ENCODE results near the gene MAGI3. TPM values are rescaled to one million over a fixed set of nuclear protein-coding genes. Genes with fewer than 3 reads are reported as not detected.
"Not testable (repeated sequence)": the region's sequence is repeated elsewhere in the genome, so short reads cannot be mapped to it uniquely, and the experiment has no call there.

MAGI3 gene
- total RNA-seq, 6 experiments from 2014 or later: 8.5 to 14.5 (median 12.3) TPM

DNA sequence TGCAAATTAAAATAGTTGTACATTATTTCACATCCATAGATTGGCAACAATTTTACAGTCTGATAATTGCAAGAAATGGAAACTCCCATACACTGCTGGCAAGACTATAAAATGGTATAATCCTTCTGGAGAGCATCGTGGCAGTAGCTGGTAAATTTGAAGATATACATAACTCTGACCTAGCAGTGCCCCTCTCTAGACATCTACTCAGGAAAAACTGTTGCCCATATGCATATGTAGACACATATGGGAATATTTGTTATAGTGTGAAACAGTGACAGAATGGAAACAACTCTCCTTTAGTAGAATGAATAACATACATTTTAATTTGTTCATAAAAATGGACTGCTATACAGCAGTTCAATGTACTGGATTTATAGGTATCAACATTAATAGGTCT is 191.8 kb downstream of the MAGI3 start:
- no peak overlapping the region for H3K27ac ChIP-seq
- 91% methylated on average over 1 of the region's 1 CpG for WGBS (ENCODE audit: insufficient coverage, low coverage, low lambda C conversion rate, missing lambda C conversion rate)
- TF ChIP-seq, protein P1, sequence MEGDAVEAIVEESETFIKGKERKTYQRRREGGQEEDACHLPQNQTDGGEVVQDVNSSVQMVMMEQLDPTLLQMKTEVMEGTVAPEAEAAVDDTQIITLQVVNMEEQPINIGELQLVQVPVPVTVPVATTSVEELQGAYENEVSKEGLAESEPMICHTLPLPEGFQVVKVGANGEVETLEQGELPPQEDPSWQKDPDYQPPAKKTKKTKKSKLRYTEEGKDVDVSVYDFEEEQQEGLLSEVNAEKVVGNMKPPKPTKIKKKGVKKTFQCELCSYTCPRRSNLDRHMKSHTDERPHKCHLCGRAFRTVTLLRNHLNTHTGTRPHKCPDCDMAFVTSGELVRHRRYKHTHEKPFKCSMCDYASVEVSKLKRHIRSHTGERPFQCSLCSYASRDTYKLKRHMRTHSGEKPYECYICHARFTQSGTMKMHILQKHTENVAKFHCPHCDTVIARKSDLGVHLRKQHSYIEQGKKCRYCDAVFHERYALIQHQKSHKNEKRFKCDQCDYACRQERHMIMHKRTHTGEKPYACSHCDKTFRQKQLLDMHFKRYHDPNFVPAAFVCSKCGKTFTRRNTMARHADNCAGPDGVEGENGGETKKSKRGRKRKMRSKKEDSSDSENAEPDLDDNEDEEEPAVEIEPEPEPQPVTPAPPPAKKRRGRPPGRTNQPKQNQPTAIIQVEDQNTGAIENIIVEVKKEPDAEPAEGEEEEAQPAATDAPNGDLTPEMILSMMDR (IDR thresholded peaks at IDR 0.05): no peak
- TF ChIP-seq POLR2A (IDR thresholded peaks at IDR 0.05): no peak
- DNase-seq (no peak), ATAC-seq (no peak)
- intact Hi-C loops (cut with DNase I): no loop called here
- no peaks in the 10 kb centered on the region for H3K4me1 ChIP-seq
- H3K36me3 ChIP-seq: no peaks in the 10 kb centered on the region
- no peaks in the 10 kb centered on the region for H3K9me3 ChIP-seq
- H3K4me3 ChIP-seq: no peak overlapping the region
- H3K27me3 ChIP-seq: no peaks in the 10 kb centered on the region

DNA sequence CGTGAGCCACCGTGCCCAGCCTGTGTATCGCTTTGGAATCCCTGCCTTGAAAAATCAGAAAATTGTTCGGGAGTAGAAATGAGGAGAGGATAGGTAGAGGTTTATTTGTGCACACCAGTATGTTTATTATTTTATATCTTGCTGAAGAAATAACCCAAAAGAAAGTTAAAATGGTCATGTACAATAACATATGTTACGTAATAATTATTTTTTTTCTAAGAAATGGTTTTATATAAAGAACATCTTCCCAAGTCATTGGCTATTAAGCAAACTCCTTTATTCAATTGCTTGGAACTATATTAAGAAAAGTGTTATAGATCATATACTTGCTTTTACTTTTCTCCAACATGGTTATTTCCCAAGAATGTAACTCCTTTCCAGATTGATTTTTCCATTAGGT is 197.2 kb downstream of the MAGI3 start:
- Histone ChIP-seq H3K36me3 (no peaks in the 10 kb centered on the region), H3K27ac (no peak overlapping the region), H3K4me3 (no peak overlapping the region), H3K27me3 (no peaks in the 10 kb centered on the region), H3K4me1 (no peaks in the 10 kb centered on the region), H3K9me3 (no peaks in the 10 kb centered on the region)
- no peak for TF ChIP-seq POLR2A (IDR thresholded peaks at IDR 0.05)
- TF ChIP-seq, protein P1 (IDR thresholded peaks at IDR 0.05): no peak
- 78% methylated on average over 5 of the region's 5 CpGs for WGBS (ENCODE audit: insufficient coverage, low coverage, low lambda C conversion rate, missing lambda C conversion rate)
- intact Hi-C loops (cut with DNase I): no loop called here
- no peak for DNase-seq
- no peak for ATAC-seq

DNA sequence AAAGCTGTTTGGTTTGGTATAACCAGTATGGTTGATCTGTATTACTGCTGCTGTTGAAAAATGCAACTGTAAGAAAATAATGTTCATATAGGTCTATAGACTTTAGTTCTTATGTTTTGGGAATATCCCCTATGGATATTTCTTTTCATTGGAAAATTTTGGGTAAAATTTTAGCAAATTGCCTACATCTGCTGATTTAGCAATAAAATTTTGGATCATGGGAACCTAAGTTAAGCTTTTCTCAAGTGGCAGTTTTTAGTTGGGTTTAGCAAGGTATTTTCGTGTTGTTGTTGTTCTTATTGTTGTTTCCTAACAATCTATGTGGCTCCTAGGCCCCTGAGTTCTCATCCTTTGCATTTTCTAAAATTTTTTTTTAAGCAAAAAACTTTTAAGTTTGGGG is 201.9 kb downstream of the MAGI3 start:
- intact Hi-C loops (cut with DNase I): no loop called here
- H3K27ac ChIP-seq: no peak overlapping the region

DNA sequence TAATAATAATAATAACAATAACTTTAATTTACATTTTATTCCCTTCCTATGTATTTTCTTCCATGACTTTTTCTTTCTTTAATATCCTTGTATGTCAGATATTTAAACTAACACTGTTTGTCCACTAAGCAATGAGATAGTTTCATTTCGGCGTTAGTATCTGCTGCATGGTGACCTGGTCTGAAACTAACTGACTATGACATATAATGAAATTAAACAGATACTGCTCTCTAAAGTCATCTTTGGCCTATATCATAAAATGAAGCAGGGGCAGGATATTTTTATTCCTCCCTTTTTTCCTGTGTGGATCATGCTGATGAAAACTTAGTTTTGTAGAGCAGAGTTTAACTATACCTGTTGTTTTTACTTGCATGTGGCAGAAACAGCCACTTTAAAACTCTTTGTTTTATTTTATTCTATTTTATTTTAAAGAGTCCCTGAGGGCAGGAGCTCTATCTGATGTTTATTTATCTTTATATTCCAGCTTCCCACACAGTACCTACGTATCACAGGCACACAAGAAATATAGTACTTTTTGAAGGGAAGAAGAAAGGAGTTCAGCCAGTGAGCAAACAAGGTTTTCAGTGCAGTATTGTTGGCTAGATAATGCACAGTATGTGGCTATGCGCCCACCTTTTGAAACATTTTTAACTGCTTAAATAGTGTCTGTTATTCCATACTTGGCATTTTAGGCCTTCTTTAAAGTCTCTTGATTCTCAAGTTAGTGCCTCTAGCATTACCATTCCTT is 203.4 kb downstream of the MAGI3 start:
- no peak overlapping the region for H3K4me3 ChIP-seq
- no peak for TF ChIP-seq POLR2A (IDR thresholded peaks at IDR 0.05)
- TF ChIP-seq, protein P1 (IDR thresholded peaks at IDR 0.05): no peak
- WGBS (ENCODE audit: insufficient coverage, low coverage, low lambda C conversion rate, missing lambda C conversion rate): 87% methylated on average over 4 of the region's 4 CpGs

More for the DNA sequence above, 201.9 kb downstream of the MAGI3 start:
- H3K27me3 ChIP-seq: no peaks in the 10 kb centered on the region
- TF ChIP-seq, protein P1 (IDR thresholded peaks at IDR 0.05): no peak
- TF ChIP-seq POLR2A (IDR thresholded peaks at IDR 0.05): no peak
- ATAC-seq (no peak), DNase-seq (no peak)
- no peaks in the 10 kb centered on the region for H3K9me3 ChIP-seq
- H3K4me1 ChIP-seq: no peaks in the 10 kb centered on the region
- WGBS (ENCODE audit: insufficient coverage, low coverage, low lambda C conversion rate, missing lambda C conversion rate): 69% methylated on average over 1 of the region's 1 CpG
- H3K36me3 ChIP-seq: no peaks in the 10 kb centered on the region
- H3K4me3 ChIP-seq: no peak overlapping the region

DNA sequence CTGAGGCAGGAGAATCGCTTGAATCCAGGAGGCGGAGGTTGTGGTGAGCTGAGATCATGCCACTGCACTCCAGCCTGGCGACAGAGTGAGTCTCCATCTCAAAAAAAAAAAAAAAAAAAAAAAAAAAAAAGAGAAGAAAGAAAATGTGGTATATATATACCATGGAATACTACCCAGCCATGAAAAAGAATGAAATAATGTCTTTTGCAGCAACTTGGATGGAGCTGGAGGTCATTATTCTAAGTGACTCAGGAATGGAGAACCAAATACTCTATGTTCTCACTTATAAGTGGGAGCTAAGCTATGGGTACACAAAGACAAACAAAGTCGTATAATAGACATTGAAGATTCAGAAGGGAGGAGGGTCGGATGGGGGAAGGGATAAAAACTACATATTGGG is 214.2 kb downstream of the MAGI3 start:
- H3K4me3 ChIP-seq; H3K9me3 ChIP-seq; ATAC-seq; H3K36me3 ChIP-seq; H3K27me3 ChIP-seq; H3K4me1 ChIP-seq; H3K27ac ChIP-seq; intact Hi-C loops (cut with DNase I); DNase-seq: not testable (repeated sequence)
- 98% methylated on average over 5 of the region's 5 CpGs for WGBS (ENCODE audit: insufficient coverage, low coverage, low lambda C conversion rate, missing lambda C conversion rate)

More for the DNA sequence above, 203.4 kb downstream of the MAGI3 start:
- DNase-seq: no peak
- H3K27me3 ChIP-seq: no peaks in the 10 kb centered on the region
- intact Hi-C loops (cut with DNase I): no loop called here
- H3K9me3 ChIP-seq: no peaks in the 10 kb centered on the region
- peaks cover 0 to 6% (median 0%) of the 10 kb centered on the region in 4 donors for H3K36me3 ChIP-seq
- H3K27ac ChIP-seq: no peak overlapping the region
- H3K4me1 ChIP-seq: no peaks in the 10 kb centered on the region
- no peak for ATAC-seq
